PC-9 (cell line): ENCODE results near the gene LRP1B. TPM values are rescaled to one million over a fixed set of nuclear protein-coding genes. Genes with fewer than 3 reads are reported as not detected.

Experiments
- BruUV-seq: library from RNA; stranded (reverse); fragments of 400-500 nt; replicated peaks from 2 replicates; lab custom pipeline; 2021; lab: Mats Ljungman, UMichigan
- CTCF ChIA-PET: fragments of 300-600 bp; sonication (Branson Sonifier 250); formaldehyde crosslinking; loops from one replicate; lab custom pipeline; 2022; ENCODE audit warnings: antibody characterized with exemption; lab: Charles Lee
- POLR2A ChIA-PET: fragments of 300-600 bp; sonication (Branson Sonifier 250); formaldehyde crosslinking; loops from one replicate; lab custom pipeline; 2022; ENCODE audit warnings: antibody characterized with exemption; ENCODE audit not compliant: unreplicated experiment; lab: Charles Lee
- DNase-seq, 2 experiments: peaks; one replicate each; pipeline versions ENCODE4 v3.0.0 to v3.0.0-alpha.2; 2015 to 2022; ENCODE audit warnings: mixed read lengths in 1 of 2
- H2AFZ ChIP-seq: fragments of 200-600 bp; sonication (generic); 2 replicates; pipeline ENCODE4 v1.8.1; 2017; ENCODE audit warnings: antibody characterized with exemption
- H3F3A ChIP-seq: fragments of 200-600 bp; sonication (generic); 2 replicates; pipeline ENCODE4 v1.8.1; 2017; ENCODE audit warnings: antibody characterized with exemption, mild to moderate bottlenecking, low read depth; ENCODE audit not compliant: insufficient read depth
- H3K27ac ChIP-seq: fragments of 200-600 bp; sonication (generic); 2 replicates; pipeline ENCODE4 v1.6.1; 2016; ENCODE audit warnings: mixed run types
- H3K27me3 ChIP-seq: fragments of 200-600 bp; sonication (generic); 2 replicates; pipeline ENCODE4 v1.6.1; 2016; ENCODE audit warnings: low read depth, mixed run types; ENCODE audit not compliant: insufficient read depth
- H3K36me3 ChIP-seq: fragments of 200-600 bp; sonication (generic); 2 replicates; pipeline ENCODE4 v1.6.1; 2016; ENCODE audit warnings: low read depth, mixed run types
- H3K4me1 ChIP-seq: fragments of 200-600 bp; sonication (generic); replicated peaks from 2 replicates; pipeline ENCODE4 v1.6.1; 2016; ENCODE audit warnings: mixed run types; ENCODE audit not compliant: insufficient read depth
- H3K4me2 ChIP-seq: fragments of 200-600 bp; sonication (generic); 2 replicates; pipeline ENCODE4 v1.6.1; 2017; ENCODE audit warnings: mixed run types
- H3K4me3 ChIP-seq: fragments of 200-600 bp; sonication (generic); 2 replicates; pipeline ENCODE4 v1.6.1; 2016; ENCODE audit warnings: mixed run types
- H3K79me2 ChIP-seq: fragments of 200-600 bp; sonication (generic); 2 replicates; pipeline ENCODE4 v1.6.1; 2017; ENCODE audit warnings: low read depth, mixed run types
- H3K9me2 ChIP-seq: fragments of 200-600 bp; sonication (generic); 2 replicates; pipeline ENCODE4 v1.8.1; 2017; ENCODE audit warnings: mild to moderate bottlenecking; ENCODE audit not compliant: insufficient read depth
- H3K9me3 ChIP-seq: fragments of 200-600 bp; sonication (generic); 2 replicates; pipeline ENCODE4 v1.8.1; 2016; ENCODE audit warnings: low read depth; ENCODE audit not compliant: insufficient read depth
- H4K20me1 ChIP-seq: fragments of 200-600 bp; sonication (generic); 2 replicates; pipeline ENCODE4 v1.8.1; 2017; ENCODE audit not compliant: insufficient read depth
- EZH2 ChIP-seq: fragments of 200-600 bp; sonication (generic); IDR thresholded peaks from 2 replicates; pipeline ENCODE4 v1.8.0; 2017; ENCODE audit warnings: antibody characterized with exemption, low read depth
- intact Hi-C: fragments of 100-400 bp; cut with micrococcal nuclease; formaldehyde crosslinking; loops from one replicate; pipeline ENCODE4 v1.10.0; 2022; ENCODE audit not compliant: unreplicated experiment
- total RNA-seq: library from RNA; stranded (reverse); gene quantifications from 2 replicates; pipeline ENCODE4 v1.2.3, GENCODE V29; 2021
- TF ChIP-seq, protein P1 (sequence below): fragments of 200-600 bp; sonication (generic); conservative IDR thresholded peaks from 2 replicates; pipeline ENCODE4 v1.6.1; 2017; ENCODE audit warnings: mixed run types, antibody characterized with exemption, mild to moderate bottlenecking, moderate library complexity

LRP1B gene
- total RNA-seq, 1 experiment from 2014 or later = 1.7 TPM

DNA sequence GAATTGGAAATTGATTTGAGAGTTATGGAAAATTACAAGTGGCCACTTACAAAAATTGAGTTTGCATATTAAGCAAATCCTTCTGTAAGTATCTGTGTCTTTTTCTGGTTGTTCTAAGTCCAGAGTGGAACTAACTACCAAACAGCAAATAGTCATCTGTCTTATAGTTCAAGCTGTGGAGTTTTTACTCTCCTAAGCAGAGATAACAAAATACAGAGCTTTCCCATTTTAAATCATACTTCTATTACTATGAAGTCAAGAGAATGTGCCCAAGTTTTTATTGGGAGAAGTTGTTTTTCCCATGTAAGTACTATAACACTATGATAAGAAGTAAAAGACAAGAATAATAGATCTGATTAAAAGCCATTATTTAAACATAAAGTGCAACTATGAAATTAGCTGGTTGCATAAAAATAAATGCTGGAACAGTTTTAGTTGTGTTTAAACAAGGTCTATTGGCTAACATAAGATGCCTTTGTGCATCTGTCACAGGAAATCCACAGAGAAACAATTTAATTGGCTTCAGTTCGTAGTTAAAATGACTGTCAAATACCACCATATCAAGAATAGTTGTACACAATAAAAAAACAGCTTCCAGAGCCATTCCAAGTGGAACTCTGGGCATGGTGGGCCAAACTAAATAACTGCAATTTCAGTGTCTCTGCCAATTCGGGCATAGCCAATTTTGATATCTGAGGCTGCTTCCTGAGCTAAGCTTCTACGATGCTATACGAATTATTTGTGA is 1883.2 kb downstream of the LRP1B start:
- Histone ChIP-seq H3K79me2 (no peaks in the 10 kb centered on the region), H3K9me2 (no peaks in the 10 kb centered on the region), H3K4me2 (no peak overlapping the region), H3K4me1 (no peaks in the 10 kb centered on the region), H3F3A (no peaks in the 10 kb centered on the region), H2AFZ (no peak overlapping the region), H3K4me3 (no peak overlapping the region), H3K27me3 (no peaks in the 10 kb centered on the region), H4K20me1 (no peaks in the 10 kb centered on the region; the same call in 1 of the 2 replicates), H3K9me3 (no peaks in the 10 kb centered on the region), H3K36me3 (no peaks in the 10 kb centered on the region), H3K27ac (no peak overlapping the region)
- TF ChIP-seq, protein P1, sequence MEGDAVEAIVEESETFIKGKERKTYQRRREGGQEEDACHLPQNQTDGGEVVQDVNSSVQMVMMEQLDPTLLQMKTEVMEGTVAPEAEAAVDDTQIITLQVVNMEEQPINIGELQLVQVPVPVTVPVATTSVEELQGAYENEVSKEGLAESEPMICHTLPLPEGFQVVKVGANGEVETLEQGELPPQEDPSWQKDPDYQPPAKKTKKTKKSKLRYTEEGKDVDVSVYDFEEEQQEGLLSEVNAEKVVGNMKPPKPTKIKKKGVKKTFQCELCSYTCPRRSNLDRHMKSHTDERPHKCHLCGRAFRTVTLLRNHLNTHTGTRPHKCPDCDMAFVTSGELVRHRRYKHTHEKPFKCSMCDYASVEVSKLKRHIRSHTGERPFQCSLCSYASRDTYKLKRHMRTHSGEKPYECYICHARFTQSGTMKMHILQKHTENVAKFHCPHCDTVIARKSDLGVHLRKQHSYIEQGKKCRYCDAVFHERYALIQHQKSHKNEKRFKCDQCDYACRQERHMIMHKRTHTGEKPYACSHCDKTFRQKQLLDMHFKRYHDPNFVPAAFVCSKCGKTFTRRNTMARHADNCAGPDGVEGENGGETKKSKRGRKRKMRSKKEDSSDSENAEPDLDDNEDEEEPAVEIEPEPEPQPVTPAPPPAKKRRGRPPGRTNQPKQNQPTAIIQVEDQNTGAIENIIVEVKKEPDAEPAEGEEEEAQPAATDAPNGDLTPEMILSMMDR = no peak
- no peak for TF ChIP-seq EZH2
- BruUV-seq = no TSS peak
- no peak for DNase-seq
- POLR2A ChIA-PET = no interaction called here
- CTCF ChIA-PET = no interaction called here
- intact Hi-C loops = no loop called here

DNA sequence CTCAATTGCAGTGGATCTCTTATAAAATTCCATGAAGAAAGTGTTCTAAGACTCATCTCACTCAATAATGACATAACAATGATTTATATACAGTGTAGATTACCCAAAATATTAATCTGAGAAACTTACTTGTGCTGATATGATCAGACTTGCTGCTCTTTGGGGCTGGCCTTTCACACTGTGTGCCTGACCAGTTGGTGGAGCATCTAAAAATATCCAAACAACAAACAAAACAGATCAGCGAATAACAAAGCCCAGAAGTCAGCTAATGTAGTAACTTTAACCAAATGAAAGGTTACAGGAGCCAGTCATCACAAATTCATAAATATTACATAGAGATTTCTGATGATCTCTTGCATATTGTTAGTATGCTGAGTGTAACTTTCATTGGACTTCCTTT is 1883.9 kb downstream of the LRP1B start:
- ChIA-PET CTCF (no interaction called here), POLR2A (no interaction called here)
- Histone ChIP-seq H3F3A (no peaks in the 10 kb centered on the region), H3K9me2 (no peaks in the 10 kb centered on the region), H4K20me1 (no peaks in the 10 kb centered on the region; the same call in 1 of the 2 replicates), H3K4me3 (no peak overlapping the region), H3K27ac (no peak overlapping the region), H3K4me1 (no peaks in the 10 kb centered on the region), H2AFZ (no peak overlapping the region), H3K36me3 (no peaks in the 10 kb centered on the region), H3K27me3 (no peaks in the 10 kb centered on the region), H3K4me2 (no peak overlapping the region), H3K79me2 (no peaks in the 10 kb centered on the region), H3K9me3 (no peaks in the 10 kb centered on the region)
- BruUV-seq = no TSS peak
- intact Hi-C loops = no loop called here
- no peak for TF ChIP-seq EZH2
- TF ChIP-seq, protein P1 = no peak
- no peak for DNase-seq

DNA sequence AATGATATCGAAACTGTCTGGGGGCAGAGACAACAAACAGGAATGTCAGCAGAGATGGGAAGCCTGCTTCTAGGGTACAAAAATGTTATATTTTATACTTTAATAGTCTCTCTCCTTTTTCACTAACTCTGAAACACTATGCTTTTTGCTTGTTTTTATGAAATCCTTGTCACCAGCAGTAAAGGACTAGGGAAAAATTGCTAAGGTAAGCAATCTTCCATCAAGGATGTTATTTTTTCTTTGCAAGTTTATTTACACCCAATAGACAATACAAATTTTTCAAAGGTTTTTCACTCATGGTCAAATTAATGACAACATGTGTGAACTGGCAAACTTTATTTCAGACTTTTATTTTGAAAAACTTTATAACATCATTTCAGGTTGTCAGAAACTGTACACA is 1884.8 kb downstream of the LRP1B start:
- no peak overlapping the region for H3K27ac ChIP-seq
- ChIA-PET CTCF (no interaction called here), POLR2A (no interaction called here)
- no peaks in the 10 kb centered on the region for H3K9me2 ChIP-seq
- no peaks in the 10 kb centered on the region for H3K27me3 ChIP-seq
- no peaks in the 10 kb centered on the region for H3F3A ChIP-seq
- no peaks in the 10 kb centered on the region for H3K79me2 ChIP-seq
- no peak overlapping the region for H2AFZ ChIP-seq
- BruUV-seq = no TSS peak
- no peak overlapping the region for H3K4me3 ChIP-seq
- DNase-seq = no peak
- H3K9me3 ChIP-seq = no peaks in the 10 kb centered on the region
- intact Hi-C loops = no loop called here
- no peak overlapping the region for H3K4me2 ChIP-seq
- TF ChIP-seq, protein P1 = no peak
- TF ChIP-seq EZH2 = no peak
- no peaks in the 10 kb centered on the region for H3K36me3 ChIP-seq
- H3K4me1 ChIP-seq = no peaks in the 10 kb centered on the region
- no peaks in the 10 kb centered on the region; the same call in 1 of the 2 replicates for H4K20me1 ChIP-seq
